Activated CD8-positive, alpha-beta memory T cell treated with anti-CD3 and anti-CD28 coated beads, Interleukin-2, amount 50 U/mL, for 1 hour (primary cell): ENCODE measurements around the gene PIK3R4.

Source experiments
- DNase-seq: peaks from one replicate; pipeline ENCODE4 v3.0.0-alpha.2; 2020; ENCODE audit errors: extremely low read depth

PIK3R4 gene

DNA sequence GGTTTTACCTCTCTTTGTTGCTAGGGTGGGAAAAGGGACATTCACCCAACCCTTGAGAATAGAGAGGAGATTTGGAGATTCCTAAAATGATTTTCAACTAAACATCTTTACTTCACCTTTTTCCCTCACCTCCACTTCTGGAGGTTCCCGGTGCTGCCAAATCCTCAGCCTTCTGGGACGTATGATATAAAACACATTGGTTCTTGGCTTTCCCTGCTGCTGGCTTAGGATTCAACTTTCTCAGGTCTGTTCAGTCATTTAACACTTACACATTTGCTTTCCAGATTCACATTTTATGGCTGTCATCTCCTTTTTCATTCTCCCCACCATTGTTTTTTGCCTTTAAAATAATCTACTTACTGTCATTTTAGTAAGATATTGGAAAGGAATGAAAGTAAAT, 106.6 kb downstream of the PIK3R4 start:
- DNase-seq = no peak

DNA sequence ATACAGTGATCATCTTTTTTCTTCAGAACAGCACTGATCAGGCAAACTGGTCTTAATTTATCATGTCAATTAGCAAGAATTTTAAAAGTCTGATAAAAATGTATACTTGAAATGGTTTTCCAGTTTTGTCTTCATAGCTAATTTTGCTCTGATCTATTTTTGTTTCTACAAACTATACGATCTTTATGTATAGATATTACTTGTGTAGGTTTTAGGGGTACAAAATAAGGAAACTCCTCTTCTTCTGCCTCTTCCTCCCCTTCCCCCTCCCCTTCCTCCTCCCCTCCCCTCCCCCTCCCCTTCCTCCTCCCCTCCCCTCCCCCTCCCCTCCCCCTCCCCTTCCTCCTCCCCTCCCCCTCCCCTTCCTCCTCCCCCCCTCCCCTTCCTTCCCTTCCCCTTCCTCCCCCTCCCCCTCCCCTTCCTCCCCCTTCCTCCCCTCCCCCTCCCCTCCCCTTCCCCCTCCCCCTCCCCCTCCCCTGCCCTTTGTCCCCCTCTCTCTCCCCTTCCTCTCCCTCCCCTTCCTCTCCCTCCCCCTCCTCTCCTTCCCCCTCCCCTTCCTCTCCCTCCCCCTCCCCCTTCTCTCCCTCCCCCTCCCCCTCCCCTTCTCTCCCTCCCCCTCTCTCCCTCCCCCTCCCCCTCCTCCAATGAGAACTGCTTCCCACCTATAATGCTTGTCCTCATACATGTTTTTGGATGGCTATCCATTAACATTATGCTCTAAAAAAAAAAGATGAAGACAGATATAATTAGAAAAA, 110.0 kb downstream of the PIK3R4 start:
- no peak for DNase-seq

DNA sequence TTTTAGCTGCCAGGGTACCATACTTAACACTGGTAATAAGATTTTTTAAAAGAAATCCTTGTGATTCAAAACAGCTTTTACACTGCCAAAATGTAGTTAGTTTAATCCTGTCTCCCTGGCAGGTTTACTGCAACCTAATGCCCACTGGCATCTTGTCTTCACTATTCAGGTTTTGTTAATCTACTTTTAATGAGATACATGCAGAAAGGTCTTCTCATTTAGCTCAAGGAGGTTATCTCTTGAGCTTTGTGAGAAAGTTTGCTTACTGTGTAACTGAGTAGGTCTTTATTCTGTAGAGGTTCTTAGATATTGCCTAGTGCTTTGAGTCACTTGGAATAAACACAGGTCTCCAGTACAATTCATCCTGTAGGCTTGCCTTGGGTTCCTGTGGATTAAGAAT, 110.7 kb downstream of the PIK3R4 start:
- DNase-seq = no peak

DNA sequence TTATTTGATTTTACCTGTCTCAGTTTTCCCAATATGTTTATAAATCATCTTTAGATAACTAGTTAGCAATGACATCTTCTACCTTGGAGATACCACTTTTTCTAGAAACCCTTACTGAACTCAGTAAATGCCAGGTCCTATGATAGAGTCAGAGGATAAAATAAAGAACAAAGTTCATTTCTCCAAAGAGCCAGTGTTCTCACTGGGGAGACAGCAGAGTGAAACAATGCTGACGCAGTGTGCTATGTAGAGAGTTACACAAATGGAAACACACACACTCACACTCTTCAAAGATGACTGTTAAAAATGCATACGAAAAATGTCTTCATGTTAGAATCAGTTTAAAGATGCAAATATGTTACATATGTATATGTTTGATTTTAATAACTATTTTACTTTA, 111.3 kb downstream of the PIK3R4 start:
- DNase-seq = no peak
